ENCODE data around the gene CLOCK. TPM values are rescaled to one million over a fixed set of nuclear protein-coding genes. Genes with fewer than 3 reads are reported as not detected.

CLOCK gene
- total and polyA plus RNA-seq, 2 of the 8 experiments (the other 6 are each of a cell fraction or from before 2014, with no cell fraction given), result 7.7 to 24.2 TPM

DNA sequence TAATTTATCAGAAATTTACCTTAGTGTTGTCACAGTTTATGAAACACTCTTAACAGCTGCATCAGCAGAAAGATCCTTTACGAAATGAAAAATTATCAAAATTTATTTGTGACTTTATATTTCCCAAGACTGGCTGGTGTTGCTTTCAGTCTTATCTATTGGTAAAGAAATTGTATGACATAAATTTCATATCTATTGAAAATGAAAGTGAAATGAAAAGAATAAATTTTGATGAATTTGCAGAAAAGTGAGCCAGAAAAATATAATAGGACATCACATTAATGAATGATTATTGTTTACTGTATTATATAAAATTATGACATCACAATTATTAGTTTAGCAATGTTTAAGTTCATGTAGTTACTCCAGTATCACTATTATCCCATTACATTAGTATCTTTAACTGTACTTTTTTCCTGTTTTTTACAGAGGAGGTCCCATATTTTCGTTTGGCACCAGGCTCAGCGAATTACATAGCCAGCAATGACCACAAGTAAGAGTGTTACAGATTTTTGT is 164.2 kb downstream of the CLOCK start:
- 91% methylated on average over 3 of the region's 3 CpGs; no CpG with 5 or more reads in 1 of the 2 experiments for WGBS, 2 experiments (ENCODE audit: extremely low coverage in 1 of 2, insufficient coverage in 1 of 2, insufficient read length in 1 of 2, insufficient replicate concordance in 2 of 2, low coverage in 1 of 2, low lambda C conversion rate in 2 of 2, missing lambda C conversion rate in 1 of 2)
- Histone ChIP-seq H2BK120ac (replicated peaks; ENCODE audit: low read depth, low read length) (no peak overlapping the region), H4K20me1 (replicated peaks in 1 of 2; ENCODE audit: control insufficient read depth in 1 of 2, insufficient read depth in 2 of 2, low read length in 2 of 2) (no peaks in the 10 kb centered on the region), H4K8ac (ENCODE audit: extremely low read depth, insufficient read depth, low read length) (no peak overlapping the region), H3K4ac (replicated peaks; ENCODE audit: insufficient read length, low read depth, low read length) (no peak overlapping the region), H3K27ac (ENCODE audit: low read depth, low read length) (no peak overlapping the region), H3K27me3 (replicated peaks in 1 of 4; ENCODE audit: control insufficient read depth in 3 of 4, extremely low read depth in 1 of 4, insufficient read depth in 3 of 4, low read length in 3 of 4) (no peaks in the 10 kb centered on the region), H3K9ac (replicated peaks in 1 of 4; ENCODE audit: extremely low read depth in 1 of 4, low read depth in 3 of 4, low read length in 3 of 4) (no peak overlapping the region), H2BK20ac (ENCODE audit: low read length) (no peak overlapping the region), H3K4me3 (ENCODE audit: extremely low read depth in 1 of 4, insufficient read depth in 2 of 4, low read depth in 3 of 4, low read length in 4 of 4) (no peak overlapping the region), H4K91ac (replicated peaks; ENCODE audit: insufficient read length, low read length) (no peak overlapping the region), H2BK5ac (ENCODE audit: low read depth, low read length) (no peak overlapping the region), H3K36me3 (ENCODE audit: control insufficient read depth in 2 of 4, insufficient read depth in 4 of 4, low read length in 3 of 4) (no peaks in the 10 kb centered on the region), H3K56ac (replicated peaks; ENCODE audit: insufficient read length, low read depth, low read length) (no peak overlapping the region), H3K79me1 (ENCODE audit: low read depth, low read length) (no peaks in the 10 kb centered on the region), H2AFZ (ENCODE audit: low read length) (no peak overlapping the region), H3K18ac (ENCODE audit: extremely low read depth, low read length) (no peak overlapping the region), H4K5ac (ENCODE audit: insufficient read length, low read depth, low read length) (no peak overlapping the region), H2AK5ac (ENCODE audit: low read depth, low read length) (no peak overlapping the region), H3K4me1 (replicated peaks in 1 of 4; ENCODE audit: control insufficient read depth in 3 of 4, insufficient read depth in 4 of 4, low read length in 3 of 4) (no peaks in the 10 kb centered on the region), H3K14ac (ENCODE audit: insufficient read length) (no peak overlapping the region), H3K23ac (ENCODE audit: insufficient read length) (no peak overlapping the region), H3K79me2 (ENCODE audit: control insufficient read depth in 1 of 2, insufficient read depth in 2 of 2, low read length in 2 of 2) (no peaks in the 10 kb centered on the region), H2BK12ac (ENCODE audit: low read depth, low read length) (no peak overlapping the region), H2BK15ac (ENCODE audit: low read length) (no peak overlapping the region), H3K4me2 (ENCODE audit: insufficient read depth in 1 of 2, low read depth in 2 of 2, low read length in 2 of 2) (no peak overlapping the region), H3K9me3 (ENCODE audit: insufficient read depth in 2 of 2, low read depth in 1 of 2, low read length in 1 of 2) (no peaks in the 10 kb centered on the region), H3K23me2 (ENCODE audit: low read depth, low read length) (no peaks in the 10 kb centered on the region)
- DNase-seq (ENCODE audit: low read depth in 1 of 2, low spot score in 2 of 2) (no peak), FAIRE-seq (no peak)
- ChIA-PET CTCF (ENCODE audit: partially characterized antibody) (no interaction called here), POLR2A (ENCODE audit: partially characterized antibody) (no interaction called here)
- no peak for TF ChIP-seq POLR2A (IDR thresholded peaks at IDR 0.05; ENCODE audit: control extremely low read depth in 1 of 2, low read depth in 2 of 2, low read length in 2 of 2)
- no peak for TF ChIP-seq MAX (IDR thresholded peaks at IDR 0.05)
- TF ChIP-seq JUND (IDR thresholded peaks at IDR 0.05; ENCODE audit: low read length), result no peak

All from H1 (cell line).